ENCODE measurements around the gene PRKCI.

PRKCI gene

DNA sequence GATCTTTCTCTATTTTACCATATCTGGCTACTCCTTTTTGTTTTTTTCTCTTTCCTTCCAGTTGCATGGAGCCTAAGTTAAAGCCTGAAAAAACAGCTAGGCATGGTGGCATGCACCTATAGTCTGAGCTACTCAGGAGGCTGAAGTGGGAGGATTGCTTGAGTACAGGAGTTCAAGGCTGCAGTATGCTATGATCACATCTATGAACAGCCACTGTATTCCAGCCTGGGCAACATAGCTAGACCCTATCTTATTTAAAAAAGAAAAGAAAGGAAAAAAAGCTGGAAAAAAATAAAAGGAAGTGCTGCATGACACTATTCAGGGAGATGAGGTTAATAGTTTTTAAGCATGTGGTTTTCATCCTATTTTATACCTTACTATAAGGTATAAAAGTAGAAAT lies 131.3 kb downstream of the PRKCI start:
- H3K4me3 ChIP-seq (replicated peaks; ENCODE audit: low read depth, low read length) = no peak overlapping the region
- no peak for TF ChIP-seq CTCF (IDR thresholded peaks at IDR 0.05; ENCODE audit: low read length, missing control alignments)

DNA sequence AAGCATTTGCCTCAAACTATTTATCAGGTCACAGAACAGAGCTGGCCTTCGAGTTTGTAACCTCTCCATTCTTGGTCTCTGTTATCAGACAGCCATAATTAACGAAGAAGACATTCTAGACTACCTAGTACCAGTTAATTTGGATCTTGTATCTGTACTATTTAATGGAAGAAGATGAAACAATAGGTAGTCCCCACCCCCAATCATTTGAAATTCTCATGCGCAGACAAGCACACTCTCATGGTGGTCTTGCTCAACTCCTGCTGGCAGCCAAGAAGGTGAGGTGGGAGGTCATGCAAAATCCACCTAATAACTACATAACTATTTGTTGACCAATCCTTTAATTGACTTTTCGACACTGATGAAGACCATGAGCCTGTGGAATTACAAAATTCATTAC lies 132.5 kb downstream of the PRKCI start:
- H3K4me3 ChIP-seq (replicated peaks; ENCODE audit: low read depth, low read length) = no peak overlapping the region
- DNase-seq (ENCODE audit: low read depth) = no peak
- no peak for TF ChIP-seq CTCF (IDR thresholded peaks at IDR 0.05; ENCODE audit: low read length, missing control alignments)

More for the DNA sequence above, 131.3 kb downstream of the PRKCI start:
- DNase-seq (ENCODE audit: low read depth) = no peak

Data from fibroblast of pulmonary artery (primary cell).